Activated CD4-positive, CD25-positive, alpha-beta regulatory T cell treated with anti-CD3 and anti-CD28 coated beads, Interleukin-2, amount 50 U/mL, for 24 hours (primary cell): ENCODE results near the gene LDLRAD4.

ENCODE experiments used
- ATAC-seq, 2 donors: fragments of 150-1000 bp; cut with Tn5 transposase; one replicate each; pipeline ENCODE4 v1.10.0; 2021; ENCODE audit warnings: mild to moderate bottlenecking in 1 of 2, moderate library complexity in 1 of 2

The LDLRAD4 gene

DNA sequence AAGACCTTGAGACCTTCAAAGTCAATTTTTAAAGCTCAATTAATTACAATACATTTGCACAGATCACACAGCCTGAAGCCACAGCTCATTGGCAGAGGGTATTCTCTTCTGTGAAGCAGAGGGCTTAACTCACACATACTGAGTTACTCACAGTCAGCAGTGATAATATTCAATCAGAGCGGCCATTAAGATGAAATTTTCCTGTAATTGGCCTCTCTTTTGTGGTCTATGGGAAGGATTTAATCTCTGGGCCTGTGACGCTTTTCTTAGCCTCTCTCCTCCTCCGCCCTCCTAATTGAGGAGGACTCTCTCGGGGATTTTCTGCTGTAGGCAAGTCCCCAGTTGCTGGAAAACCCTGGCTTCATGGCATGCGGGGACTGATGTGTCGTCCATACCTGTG, 12.3 kb upstream of the LDLRAD4 start:
- ATAC-seq, result no peak

DNA sequence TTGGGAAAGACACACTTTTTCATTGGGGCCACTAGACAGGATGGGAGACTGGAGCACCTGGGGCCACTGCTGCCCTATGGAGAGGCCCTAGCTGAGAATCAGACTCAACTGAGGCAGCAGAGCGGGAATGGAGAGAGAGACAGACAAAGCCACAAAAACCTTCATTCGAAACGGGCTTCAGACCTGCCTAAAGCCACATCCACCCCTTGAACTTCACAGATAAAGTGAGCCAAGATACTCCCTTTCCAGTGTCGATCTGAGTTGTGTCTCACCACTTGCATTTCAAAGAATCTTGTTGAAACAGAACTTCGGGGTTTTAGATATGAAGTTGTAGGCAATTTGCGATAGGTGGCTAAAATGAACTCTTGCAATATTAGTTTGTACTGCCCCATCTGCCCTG, 11.3 kb upstream of the LDLRAD4 start:
- ATAC-seq, result no peak

DNA sequence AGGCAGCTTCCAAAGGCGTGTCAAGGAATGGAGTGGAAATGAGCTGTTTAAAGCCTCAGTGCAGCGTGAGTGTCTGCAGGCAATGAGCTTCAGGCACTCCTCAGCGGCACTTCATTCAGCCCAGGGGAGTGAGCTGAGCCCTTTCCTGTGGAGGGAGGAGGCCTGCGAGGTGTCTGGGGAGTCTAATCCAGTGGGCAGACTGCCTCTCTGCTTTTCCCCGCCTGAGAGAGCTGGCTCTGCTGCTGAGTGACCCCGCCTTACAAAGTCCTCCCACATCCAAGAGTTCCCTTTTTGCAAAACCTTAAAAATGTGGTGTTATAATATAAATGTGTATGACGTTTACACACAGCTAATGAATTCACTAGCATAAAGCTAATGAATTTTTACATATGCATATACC, 7.0 kb upstream of the LDLRAD4 start:
- ATAC-seq, result no peak

DNA sequence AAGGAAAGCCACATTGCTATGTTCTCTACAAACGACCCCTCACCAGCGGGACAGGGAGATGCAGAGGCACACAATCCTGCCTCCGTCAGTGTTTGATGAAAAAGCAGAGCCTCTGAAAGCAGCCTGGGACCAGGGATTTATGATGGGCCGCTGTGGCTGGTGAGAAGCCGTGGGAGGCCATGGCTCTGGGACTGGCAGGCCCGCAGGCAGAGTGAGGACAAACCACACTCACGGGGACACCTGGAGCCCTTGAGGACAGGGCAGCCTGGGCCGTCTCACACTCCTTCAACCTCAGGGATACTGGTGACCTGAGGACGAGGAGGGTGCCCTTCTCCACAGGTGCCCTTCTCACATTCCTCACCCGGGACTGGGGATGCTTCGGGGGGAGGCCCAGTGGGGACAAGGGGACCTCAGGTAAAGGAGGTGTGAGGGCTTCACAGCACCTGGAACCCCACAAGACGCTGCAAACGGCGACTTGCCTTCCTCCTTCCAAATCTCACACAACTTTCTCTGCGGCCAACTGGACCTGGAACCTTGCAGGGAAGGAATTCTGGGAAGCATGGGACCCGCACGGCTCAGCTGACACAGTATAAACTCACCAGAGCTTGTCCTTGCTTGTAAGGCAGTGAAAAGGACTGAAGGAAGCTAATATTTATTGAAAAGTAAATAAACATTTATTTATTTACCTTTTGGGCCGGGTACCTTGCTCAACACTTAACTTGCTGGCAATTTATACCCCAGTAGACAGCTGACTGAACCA, 5.3 kb upstream of the LDLRAD4 start:
- no peak for ATAC-seq

DNA sequence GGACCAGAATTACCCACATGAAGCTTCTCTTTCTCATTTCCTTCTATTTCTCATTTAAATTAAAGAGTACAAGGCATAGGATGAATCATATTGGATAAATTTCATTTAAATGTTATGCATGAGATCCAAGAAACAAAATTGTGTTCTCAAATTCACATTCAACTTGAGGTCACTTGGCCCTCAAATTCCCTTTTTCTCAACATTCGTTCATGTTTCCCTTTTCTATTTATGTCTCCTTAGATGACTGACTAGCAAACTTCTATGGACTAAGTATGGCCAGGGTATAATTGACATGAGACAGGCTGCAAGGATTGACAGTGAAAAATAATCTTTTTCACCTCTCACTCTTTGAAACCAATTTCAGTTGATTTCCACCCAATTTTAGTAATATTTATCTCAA, 4.0 kb upstream of the LDLRAD4 start:
- ATAC-seq, result no peak

DNA sequence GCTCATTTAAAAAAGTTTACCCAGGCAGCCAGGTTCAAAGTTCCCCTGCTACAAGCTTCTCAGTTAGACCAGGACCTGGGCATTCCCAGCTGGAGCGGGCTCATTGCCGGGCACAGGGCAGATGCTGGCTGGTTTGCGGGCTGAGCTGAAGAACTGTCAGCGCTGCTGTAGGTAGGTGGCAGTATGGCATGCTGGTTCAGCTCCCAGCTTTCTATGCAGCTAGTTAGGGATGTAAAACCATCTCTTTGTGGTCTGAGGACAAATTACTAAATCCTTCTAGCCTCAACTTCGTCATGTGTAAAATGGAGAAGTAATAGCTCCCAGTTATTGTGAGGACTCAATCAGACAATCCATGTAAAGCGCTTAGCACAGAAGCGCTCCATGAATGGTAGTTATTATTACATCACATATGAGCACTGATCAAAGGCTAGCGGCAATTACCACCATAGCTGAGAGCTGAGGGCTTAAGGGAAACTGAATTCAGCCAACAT, 2.4 kb upstream of the LDLRAD4 start:
- ATAC-seq, result peak; percentile 61

DNA sequence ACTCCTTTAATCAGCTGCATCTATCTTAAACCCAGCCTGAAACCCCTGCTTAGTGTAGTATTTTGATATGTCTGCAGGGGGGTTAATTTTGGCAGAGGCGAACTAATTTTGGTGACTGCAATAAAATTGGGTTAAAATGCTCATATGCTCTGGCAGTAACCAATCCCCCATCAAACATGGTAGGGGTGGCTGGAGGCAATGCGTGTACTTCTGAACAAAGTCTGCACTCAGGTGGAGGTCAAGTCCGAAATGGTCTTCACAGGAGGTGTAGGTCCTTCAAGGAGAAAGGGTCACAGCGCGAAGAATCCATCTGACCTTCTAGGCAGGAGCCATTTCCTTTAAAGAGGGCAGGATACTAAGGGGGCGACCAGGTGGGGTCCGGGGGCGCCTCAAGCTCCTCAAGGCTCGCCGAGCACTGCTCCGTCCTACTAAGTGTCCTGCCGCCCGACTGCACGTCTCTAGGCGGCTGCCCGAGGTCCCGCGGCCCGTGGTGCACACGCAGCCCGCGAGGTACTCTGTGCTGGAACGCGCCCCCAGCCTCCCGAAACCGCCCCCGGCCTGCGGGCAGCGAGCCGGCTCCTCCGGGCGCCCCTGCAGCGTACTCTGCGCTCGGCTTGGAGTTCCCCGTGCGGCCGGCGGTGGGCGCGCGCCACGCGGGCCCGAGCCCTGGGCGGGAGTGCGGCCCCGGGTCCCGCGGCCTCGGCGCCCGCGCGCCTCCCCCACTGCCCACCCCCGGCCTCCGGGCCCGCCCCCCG, 1.7 kb upstream of the LDLRAD4 start:
- peak; percentile 60 to 64 for ATAC-seq

DNA sequence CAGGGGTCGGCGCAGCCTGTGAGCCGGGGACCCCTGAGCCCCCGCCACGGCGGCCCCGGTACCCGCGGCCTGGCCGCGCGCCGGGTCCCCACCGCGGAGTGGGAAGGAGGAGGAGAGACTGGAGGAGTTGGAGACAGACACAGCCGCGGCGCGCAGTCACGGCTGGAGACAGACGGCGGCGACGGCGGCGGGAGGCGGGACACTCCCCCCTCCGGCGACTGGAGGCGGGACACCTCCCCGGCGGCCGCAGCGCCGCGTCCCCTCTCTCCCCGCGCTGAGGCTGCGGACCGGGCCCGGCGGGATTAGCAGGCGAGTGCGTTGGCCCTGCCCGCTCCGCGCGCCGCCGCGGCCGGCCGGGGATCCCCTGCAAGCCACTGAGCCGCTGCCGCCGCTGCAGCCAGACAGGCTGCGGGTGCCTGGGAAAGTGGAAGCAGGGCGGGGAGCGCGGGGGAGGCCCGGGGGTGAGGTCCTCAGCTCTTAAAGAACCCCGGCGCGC, 1.0 kb upstream of the LDLRAD4 start:
- peak; percentile 43 to 59 for ATAC-seq

DNA sequence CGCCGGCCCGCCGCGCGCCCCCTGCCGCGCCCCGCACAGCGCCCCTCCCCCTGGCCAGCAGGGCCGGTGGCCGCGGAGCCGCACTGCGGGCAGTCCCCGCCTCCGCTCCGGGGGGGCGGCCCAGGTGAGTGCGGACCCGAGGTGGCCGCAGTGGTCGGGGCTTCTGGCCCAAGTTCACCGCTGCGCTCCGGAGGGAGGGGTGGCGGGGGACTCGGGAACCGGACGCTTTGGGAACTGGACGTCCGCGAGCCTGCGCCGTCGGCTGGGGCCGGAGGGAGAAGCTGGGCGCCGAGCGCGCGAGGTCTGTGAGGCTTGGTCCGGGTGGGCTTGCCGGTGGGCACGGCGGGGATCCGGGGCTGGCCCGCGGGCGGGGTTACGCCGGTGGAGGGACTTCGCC, 591 bp upstream of the LDLRAD4 start:
- ATAC-seq, result no peak

DNA sequence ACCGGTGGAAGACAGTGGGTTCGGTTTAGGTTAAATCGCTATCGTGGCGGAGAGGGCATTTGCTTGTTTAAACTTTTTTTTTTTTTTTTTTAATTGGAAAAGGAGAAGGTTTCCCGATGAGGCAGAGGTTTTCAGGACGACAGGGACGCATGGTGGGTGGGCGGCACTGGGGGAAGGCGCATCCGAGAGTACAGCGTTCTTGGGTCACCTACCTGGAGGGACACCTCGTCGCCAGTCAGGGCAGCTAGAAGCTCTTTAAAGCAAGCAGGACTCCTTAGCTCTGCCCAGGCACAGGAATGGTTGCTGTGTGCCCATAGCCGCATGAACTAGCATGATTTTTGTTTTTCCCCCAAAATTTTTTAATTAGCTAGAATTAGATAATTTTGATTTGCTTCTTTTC, 437 bp downstream of the LDLRAD4 start:
- no peak for ATAC-seq

DNA sequence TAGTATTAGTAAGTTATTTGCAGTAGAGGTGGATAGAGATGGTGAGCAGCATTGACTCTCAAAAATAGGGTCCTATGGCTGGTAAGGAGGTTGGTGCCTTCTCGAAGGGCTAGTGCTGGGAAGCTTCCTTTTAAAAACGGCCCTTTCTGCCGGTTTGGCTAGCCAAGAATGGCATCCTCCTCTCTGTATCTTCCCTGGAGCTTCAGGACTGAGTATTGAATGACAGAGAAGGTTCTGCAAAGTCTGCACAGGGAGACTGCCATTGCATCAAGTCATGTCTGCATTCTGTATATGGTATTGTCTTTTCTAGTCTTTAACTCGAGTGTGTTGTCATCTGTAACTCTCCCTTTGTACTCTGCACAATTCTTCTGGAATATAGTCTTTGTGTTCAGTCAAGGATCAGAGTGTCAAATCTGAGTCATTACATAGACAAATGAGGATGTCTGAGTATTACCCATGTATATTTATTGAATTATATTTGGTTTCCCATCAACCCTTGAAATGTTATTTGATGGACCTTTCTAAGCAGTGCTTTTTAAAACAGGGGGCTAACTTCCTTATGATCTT, 1.1 kb downstream of the LDLRAD4 start:
- no peak for ATAC-seq

DNA sequence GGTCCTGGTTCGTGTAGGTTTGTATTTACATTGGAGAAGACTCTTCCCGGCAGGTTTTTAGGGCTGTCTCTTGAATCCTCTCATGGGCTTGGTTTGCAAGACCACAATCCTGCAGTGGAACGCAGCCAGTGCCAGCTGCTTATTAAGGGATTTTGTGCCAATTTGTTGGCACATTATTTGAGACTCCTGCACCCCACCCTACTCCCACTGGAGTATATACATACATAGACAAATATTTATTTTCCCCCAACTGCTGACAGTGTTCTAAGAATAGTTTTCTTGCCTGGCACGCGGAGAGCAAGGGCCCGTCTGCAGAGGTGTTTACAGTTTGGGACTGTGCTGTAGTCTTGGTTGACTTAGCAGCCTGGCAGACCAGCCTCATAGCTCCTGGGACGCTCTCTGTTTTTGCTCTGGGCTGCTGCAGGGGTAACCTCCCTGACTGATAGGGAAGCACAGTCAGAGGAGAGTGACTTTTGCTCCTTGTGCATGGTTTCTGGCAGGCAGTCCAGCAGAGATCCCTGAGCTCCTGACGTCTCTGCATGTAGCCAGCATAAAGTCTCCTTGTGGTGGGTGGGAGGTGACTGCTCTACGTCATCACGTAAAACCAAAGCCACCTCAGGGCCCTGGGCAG, 1.9 kb downstream of the LDLRAD4 start:
- no peak for ATAC-seq

DNA sequence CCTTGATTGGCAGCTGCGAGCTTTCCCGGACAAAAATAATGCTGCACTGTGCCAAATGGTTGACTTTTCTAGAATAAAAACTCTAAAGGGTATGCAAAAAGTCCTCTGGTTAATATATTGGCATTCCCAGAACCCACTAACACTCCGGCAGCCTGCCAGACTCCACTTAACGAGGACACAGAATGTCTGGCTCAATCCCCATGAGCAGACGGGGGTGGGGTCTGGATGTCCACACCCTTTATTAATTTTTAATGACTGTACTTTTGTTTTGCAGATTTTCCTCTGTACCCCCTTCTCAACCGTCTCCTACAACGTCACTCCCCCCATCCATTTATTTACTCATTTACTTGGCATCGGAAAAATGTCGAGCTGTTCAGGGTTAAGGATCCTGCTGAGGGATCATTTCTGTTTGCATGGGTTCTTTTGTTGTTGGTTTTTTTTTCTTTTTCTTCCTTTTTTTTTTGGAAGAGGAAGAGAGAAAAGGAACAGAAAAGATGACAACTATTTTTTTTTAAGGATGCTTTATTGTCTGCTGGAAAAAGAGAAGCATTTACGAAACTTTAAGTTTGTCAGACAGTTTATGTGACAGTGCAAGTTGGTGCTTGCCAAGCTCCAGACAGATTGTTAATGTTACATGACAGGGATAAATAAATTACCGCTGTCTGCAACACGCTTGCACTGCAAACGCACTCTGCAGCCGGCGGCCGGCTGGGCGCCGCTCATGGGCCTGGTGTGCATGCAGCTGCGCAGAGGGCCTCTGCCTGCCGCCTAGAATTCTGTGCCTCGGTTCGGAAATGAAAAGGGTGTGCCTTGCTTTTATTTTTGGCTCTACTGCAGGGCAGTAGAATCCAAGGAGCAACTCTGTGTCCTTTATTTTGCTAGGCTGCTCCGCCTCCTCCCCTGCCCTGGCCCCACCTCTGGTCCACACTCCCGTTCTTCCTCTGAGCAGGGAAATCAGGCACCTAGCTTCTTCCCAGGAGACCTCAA, 3.6 kb downstream of the LDLRAD4 start:
- no peak for ATAC-seq

DNA sequence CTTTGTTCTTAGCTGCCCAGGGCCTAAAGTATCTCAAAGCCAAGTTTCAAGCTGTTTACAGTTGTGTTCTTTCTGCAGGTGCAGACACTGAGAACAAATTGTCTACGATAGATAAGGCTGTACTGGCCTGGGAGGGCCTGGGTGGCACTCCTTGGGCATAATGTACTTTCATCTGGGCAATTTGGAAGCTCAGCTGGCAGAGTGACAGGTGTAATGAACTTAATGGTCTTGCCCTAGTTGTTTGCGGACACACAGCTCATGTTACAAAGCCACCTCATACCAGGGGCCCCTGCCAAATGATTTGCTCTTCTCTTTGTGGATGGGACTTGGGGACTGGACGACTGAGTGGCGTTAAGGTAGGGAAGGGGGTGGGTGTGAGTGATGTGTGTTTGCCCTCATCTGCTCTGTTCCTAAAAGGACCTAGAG, 4.3 kb downstream of the LDLRAD4 start:
- ATAC-seq, result no peak

DNA sequence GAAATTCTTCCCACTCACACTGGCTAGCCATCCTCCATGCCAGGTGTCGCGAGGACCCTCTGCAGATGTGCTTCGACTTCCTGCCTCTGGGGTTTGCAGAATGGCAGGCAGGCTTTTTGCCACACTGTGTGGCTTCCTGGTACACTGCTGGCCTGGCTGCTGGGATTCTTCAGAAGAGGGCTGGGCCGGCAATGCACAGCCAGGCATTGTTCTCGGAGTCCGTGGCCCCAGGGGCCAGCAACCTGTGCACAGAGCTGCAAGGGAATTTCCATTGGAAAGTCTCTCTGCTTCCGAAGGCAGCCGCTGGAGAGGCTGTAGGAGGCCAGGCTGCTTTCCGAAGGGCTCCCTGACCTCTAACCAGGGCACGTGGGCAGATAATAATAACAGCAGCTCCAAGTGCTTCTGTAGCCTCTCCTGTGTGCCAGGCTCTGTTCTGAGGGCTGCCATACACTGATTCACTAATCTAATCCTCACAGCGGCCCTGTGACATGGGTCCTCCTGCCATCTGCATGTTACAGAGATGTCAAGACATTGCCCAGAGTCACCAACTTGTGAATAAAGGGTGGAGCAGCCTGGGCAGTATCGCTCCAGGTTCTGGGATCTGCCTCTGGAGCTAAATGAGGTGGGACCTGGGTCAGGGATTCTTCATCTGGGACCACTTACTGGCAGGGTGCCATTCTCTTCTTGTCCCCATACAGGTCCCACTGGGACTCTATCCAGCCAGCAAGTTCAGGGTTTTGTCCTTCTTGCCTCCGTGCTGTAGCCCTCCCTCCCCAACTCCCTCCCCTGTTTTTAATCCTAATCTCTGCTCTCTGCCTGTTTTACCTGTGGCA, 5.0 kb downstream of the LDLRAD4 start:
- no peak for ATAC-seq

DNA sequence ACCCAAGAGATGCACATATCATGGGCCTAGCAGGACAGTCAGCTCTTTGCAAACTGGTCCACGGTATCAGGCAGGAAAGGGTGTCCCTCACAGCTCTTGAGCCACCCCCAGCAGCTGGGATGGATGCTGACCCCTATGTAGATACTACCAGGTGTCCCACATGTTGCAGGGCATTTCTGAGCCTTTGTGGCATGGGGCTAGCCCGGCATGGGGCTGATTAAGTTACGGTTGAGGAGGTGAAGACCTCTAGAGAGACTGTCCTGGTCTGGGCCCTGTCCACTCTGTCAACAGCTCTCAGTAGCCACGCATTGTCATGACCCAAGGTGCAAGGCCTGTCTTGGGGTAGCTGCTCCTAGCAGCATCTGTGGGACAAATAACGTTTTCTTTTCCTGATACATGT, 6.7 kb downstream of the LDLRAD4 start:
- no peak for ATAC-seq

DNA sequence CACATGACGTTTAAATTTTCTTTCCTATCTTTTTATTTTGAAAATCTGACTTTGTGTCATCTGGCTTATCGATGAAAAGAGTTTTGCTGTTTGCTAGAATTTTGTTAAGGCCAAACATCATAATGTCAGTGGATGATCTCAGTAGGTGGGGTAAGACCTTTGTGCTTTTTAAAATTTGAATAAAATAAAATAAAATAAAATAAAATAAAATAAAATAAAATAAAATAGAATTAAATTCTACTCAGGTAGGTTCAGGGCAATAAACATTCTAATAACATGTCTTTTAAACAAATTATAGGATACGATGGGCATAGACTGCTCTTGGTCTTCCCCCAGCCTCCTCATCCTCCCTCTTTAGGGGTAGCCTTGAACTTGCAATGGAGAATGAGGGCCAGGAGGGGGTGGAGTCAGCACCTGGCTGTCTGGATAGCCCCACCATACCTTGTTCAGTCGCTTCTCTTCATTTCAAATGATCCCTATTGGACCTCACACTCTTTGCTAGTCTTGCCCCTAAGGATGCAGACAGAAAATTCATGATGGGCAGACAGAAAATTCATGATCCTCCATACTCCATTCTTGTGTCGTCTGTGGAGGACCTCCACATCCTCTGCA, 8.1 kb downstream of the LDLRAD4 start:
- ATAC-seq, result no peak

DNA sequence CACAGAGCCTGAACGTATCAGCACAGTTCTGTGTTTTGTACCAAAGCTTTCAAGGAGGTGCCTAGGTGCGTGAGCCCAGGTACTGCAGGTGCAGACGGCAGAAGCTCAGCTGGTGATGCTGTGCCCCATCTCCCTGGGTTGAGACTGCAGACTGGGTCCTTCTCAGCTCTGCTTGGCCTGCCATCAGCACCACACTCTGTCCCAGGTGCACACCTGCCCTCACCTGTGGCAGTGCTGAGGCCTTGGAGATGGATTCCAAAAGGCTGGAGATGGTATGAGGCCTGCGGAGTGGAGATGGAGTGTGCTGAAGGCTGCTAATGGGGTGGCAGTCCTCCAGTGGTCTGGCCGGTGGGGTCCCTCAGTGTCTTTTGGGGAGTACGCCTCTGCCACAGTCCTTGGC, 9.3 kb downstream of the LDLRAD4 start:
- ATAC-seq, result no peak

DNA sequence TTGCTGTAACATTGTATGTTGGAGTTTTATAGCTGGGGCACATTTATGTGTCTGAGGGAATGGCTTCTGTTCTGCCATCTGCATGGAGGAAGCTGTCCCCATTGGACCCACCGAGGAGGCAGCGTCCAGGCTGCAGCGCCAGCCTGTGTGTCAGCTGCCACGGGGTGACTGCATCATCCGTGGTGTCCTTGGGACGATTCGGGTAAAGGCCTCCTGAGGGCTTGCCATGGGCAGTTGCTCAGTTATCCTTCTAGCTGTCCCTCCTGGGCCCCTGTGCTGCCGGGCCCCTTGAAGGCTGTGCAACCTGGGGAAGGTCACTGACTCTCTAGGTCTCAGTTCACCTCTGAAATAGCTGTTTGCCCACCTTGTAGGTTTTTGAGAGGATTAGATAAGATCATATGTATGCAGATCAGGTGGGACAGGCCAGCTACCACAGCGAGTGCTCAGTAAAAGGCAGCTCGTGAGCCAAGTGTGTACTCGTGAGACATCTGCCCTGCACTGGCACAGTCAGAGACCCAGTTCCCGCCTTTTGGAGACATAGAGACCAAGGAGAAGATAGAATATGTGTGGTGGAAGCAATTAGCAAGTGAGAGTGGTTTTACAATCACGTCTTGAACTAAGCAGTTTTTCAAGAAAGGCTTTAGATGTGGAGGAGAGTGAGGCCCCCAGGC, 10.6 kb downstream of the LDLRAD4 start:
- ATAC-seq, result no peak

DNA sequence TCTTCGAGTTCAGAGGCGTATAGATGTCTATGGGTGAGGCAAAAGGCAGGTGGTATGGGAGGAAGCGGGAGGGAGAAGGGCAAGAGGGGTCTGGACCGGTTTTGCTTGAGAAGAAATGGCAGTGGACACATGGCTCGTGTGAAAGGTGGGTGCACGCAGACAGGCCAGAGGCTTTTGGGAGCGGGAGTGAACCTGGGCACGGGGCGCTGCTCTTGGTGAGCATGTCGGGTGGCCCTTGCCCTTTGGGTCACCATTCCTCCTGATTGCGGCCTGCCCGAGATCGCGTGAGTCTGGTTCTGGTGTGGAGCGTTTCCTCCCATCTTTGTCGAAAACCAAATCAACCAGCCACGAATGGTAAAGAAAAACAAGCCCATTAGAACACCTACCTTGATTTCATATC, 12.6 kb downstream of the LDLRAD4 start:
- no peak for ATAC-seq
